Karpas-422 (cell line): Measurements from ENCODE around the gene TBL3. TPM values are rescaled to one million over a fixed set of nuclear protein-coding genes. Genes with fewer than 3 reads are reported as not detected.
A peak's percentile ranks its signal among the peaks of the same experiment; 100 is the strongest.

Source experiments
- DNase-seq: peaks from one replicate; pipeline ENCODE4 v3.0.0-alpha.2; 2015
- H2AFZ ChIP-seq: fragments of 200-600 bp; sonication (generic); 2 replicates; pipeline ENCODE4 v1.6.1; 2014; ENCODE audit warnings: antibody characterized with exemption, low read length, mixed read lengths
- H3K27ac ChIP-seq: fragments of 200-600 bp; sonication (generic); 2 replicates; pipeline ENCODE4 v1.5.1; 2014; ENCODE audit warnings: mild to moderate bottlenecking, low read length, moderate library complexity
- H3K27me3 ChIP-seq: fragments of 200-600 bp; sonication (generic); 2 replicates; pipeline ENCODE4 v1.6.1; 2014; ENCODE audit warnings: low read length, mixed read lengths
- H3K36me3 ChIP-seq: fragments of 200-600 bp; sonication (generic); 2 replicates; pipeline ENCODE4 v1.6.1; 2014; ENCODE audit warnings: low read length, mixed read lengths; ENCODE audit not compliant: insufficient read depth
- H3K4me1 ChIP-seq: fragments of 200-600 bp; sonication (generic); 2 replicates; pipeline ENCODE4 v1.6.1; 2014; ENCODE audit warnings: mild to moderate bottlenecking, low read length, mixed read lengths
- H3K4me2 ChIP-seq: fragments of 200-600 bp; sonication (generic); 2 replicates; pipeline ENCODE4 v1.6.1; 2014; ENCODE audit warnings: low read length, low read depth, mild to moderate bottlenecking; ENCODE audit not compliant: poor library complexity, severe bottlenecking
- H3K4me3 ChIP-seq: fragments of 200-600 bp; sonication (generic); 2 replicates; pipeline ENCODE4 v1.5.1; 2014; ENCODE audit warnings: mild to moderate bottlenecking, antibody characterized with exemption, low read length, mixed read lengths
- H3K79me2 ChIP-seq: fragments of 200-600 bp; sonication (generic); 2 replicates; pipeline ENCODE4 v1.6.1; 2014; ENCODE audit warnings: mild to moderate bottlenecking, low read length, mixed read lengths
- H3K9ac ChIP-seq: fragments of 200-600 bp; sonication (generic); 2 replicates; pipeline ENCODE4 v1.6.0; 2014; ENCODE audit warnings: low read length
- H3K9me2 ChIP-seq: fragments of 200-600 bp; sonication (generic), shearing (Covaris generic); replicated peaks from 2 replicates; pipeline ENCODE4 v1.6.0; 2014; ENCODE audit warnings: mild to moderate bottlenecking, low read length, moderate library complexity; ENCODE audit not compliant: insufficient read depth
- H3K9me3 ChIP-seq: fragments of 300-700, 200-600 bp; sonication (generic); 2 replicates; pipeline ENCODE4 v1.6.1; 2014; ENCODE audit warnings: low read length, mixed read lengths
- H4K20me1 ChIP-seq: fragments of 200-600 bp; sonication (generic); 2 replicates; pipeline ENCODE4 v1.6.1; 2014; ENCODE audit warnings: mild to moderate bottlenecking, antibody characterized with exemption, low read length, low read depth; ENCODE audit not compliant: insufficient read depth
- total RNA-seq: library from RNA; depleted of rRNA; stranded (reverse); fragments of >200 nt; shearing (Covaris generic); gene quantifications from 2 replicates; pipeline ENCODE4 v1.2.3, GENCODE V29; 2014; ENCODE audit warnings: low replicate concordance

Gene TBL3
- total RNA-seq, 1 experiment from 2014 or later = 25.4 TPM

GRCh38 chr16:1981398-1981836 is 9.6 kb downstream of the TBL3 start, which contains the start of gene NOXO1:
Gene NOXO1, minus strand, starts transcription at chr16:1981469. Its CDS starts 290 bp downstream, at chr16:1981179.
- no peak within 1 kb of the TSS for H3K4me3 ChIP-seq
- peak; percentile 64 for DNase-seq
- no peak within 1 kb of the TSS for H3K9ac ChIP-seq
- H3K27ac ChIP-seq = no peak within 1 kb of the TSS
- H3K4me1 ChIP-seq = peaks cover 23% of the 10 kb centered on the region
- H2AFZ ChIP-seq = no peak within 1 kb of the TSS
- peaks cover 11% of the 10 kb centered on the region for H3K79me2 ChIP-seq
- H3K9me2 ChIP-seq = no peaks in the 10 kb centered on the region
- peaks cover 2% of the 10 kb centered on the region; the same call in 1 of the 2 replicates for H3K36me3 ChIP-seq
- no peaks in the 10 kb centered on the region for H3K9me3 ChIP-seq
- H4K20me1 ChIP-seq = no peaks in the 10 kb centered on the region
- H3K27me3 ChIP-seq = no peaks in the 10 kb centered on the region
- no peak within 1 kb of the TSS for H3K4me2 ChIP-seq

DNA sequence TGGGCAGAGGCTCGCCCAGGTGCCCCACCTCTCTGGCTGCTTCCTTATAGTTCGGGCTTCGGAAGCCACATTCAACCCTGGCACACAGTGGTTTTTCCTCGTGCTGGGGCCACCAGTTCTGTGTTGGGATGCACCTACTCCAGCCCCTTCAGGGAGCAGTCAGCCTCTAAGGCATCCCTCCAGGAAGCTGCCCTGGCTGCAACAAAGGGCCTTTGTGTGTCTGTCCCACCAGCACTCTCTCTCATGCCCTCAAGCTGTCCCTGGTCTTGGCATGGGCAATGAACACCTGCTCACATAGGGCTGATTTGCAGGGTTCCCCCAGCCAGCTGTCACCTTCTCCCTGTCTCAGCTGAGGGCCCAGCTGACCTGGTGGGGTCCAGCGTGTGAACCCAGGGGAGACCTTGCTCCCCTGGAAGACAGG is 10.2 kb downstream of the TBL3 start:
- Histone ChIP-seq H2AFZ (no peak overlapping the region), H3K79me2 (peaks cover 11% of the 10 kb centered on the region), H3K9me3 (no peaks in the 10 kb centered on the region), H3K36me3 (peaks cover 2% of the 10 kb centered on the region; the same call in 1 of the 2 replicates), H3K4me1 (peaks cover 23% of the 10 kb centered on the region), H3K27me3 (no peaks in the 10 kb centered on the region), H4K20me1 (no peaks in the 10 kb centered on the region), H3K9me2 (no peaks in the 10 kb centered on the region), H3K4me3 (no peak overlapping the region), H3K9ac (no peak overlapping the region), H3K4me2 (no peak overlapping the region), H3K27ac (no peak overlapping the region)
- no peak for DNase-seq

- Histone ChIP-seq H3K27me3 (no peaks in the 10 kb centered on the region), H3K4me1 (peaks cover 23% of the 10 kb centered on the region), H3K9me3 (no peaks in the 10 kb centered on the region), H3K36me3 (peaks cover 1% of the 10 kb centered on the region; the same call in 1 of the 2 replicates), H4K20me1 (no peaks in the 10 kb centered on the region), H3K9me2 (no peaks in the 10 kb centered on the region), H2AFZ (no peak overlapping the region), H3K9ac (no peak overlapping the region), H3K27ac (no peak overlapping the region), H3K79me2 (peaks cover 11% of the 10 kb centered on the region), H3K4me3 (no peak overlapping the region; the same call in 1 of the 2 replicates), H3K4me2 (peak overlapping the region; percentile 92)
- DNase-seq = no peak
Measured at GRCh38 chr16:1982991-1983543, 11.2 kb downstream of the TBL3 start.

GRCh38 chr16:1983544-1984346 is 11.9 kb downstream of the TBL3 start, which contains the start of gene GFER:
Gene GFER, plus strand, starts transcription at chr16:1984193. Its CDS starts 26 bp downstream, at chr16:1984219.
- H3K27ac ChIP-seq = peak within 1 kb of the TSS; percentile 27; the same call in 1 of the 2 replicates
- H2AFZ ChIP-seq = peak within 1 kb of the TSS; percentile 20; the same call in 1 of the 2 replicates
- peak; percentile 97 for DNase-seq
- H3K9ac ChIP-seq = peak within 1 kb of the TSS; percentile 98
- H4K20me1 ChIP-seq = no peaks in the 10 kb centered on the region
- H3K4me1 ChIP-seq = peaks cover 23% of the 10 kb centered on the region
- no peaks in the 10 kb centered on the region for H3K9me3 ChIP-seq
- no peaks in the 10 kb centered on the region for H3K27me3 ChIP-seq
- H3K9me2 ChIP-seq = no peaks in the 10 kb centered on the region
- H3K4me3 ChIP-seq = peak within 1 kb of the TSS; percentile 98
- H3K4me2 ChIP-seq = peak within 1 kb of the TSS; percentile 92
- peaks cover 11% of the 10 kb centered on the region for H3K79me2 ChIP-seq
- no peaks in the 10 kb centered on the region for H3K36me3 ChIP-seq

DNA sequence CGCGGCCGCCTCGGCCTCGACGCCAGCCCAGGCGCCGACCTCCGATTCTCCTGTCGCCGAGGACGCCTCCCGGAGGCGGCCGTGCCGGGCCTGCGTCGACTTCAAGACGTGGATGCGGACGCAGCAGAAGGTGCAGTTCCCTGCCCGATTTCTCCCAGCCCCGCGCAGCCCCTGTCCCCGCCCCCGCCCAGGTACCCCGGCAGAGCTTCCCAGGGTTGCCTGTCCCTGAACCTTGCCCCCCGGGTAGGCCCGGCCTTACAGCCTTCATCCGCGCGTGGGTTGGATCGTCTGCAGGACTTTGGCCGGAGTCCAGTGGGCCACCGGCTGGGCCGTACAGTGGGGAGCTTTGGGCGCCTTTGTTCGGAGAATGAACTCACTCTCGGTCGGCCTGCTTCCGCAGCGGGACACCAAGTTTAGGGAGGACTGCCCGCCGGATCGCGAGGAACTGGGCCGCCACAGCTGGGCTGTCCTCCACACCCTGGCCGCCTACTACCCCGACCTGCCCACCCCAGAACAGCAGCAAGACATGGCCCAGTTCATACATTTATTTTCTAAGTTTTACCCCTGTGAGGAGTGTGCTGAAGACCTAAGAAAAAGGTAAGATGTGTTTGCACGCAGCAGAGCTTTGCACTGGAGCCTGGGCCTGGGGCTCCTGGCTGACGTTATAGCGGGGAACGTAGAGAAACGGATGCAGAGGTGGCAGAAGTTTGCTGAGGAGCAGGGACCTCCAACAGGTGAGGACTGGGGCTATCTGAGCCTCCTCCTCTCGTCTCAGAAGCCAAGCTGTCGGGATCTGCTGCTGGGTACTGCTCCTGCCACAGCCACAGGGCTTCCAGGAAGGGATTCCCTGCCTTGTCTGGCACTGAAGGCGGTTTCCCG is 12.7 kb downstream of the TBL3 start:
- Histone ChIP-seq H3K9me2 (no peaks in the 10 kb centered on the region), H3K9ac (peak overlapping the region; percentile 98), H4K20me1 (no peaks in the 10 kb centered on the region), H3K4me3 (peak overlapping the region; percentile 98), H3K9me3 (no peaks in the 10 kb centered on the region), H3K27me3 (no peaks in the 10 kb centered on the region), H3K79me2 (peaks cover 11% of the 10 kb centered on the region), H3K36me3 (no peaks in the 10 kb centered on the region), H3K4me2 (peak overlapping the region; percentile 92), H3K27ac (peak overlapping the region; percentile 27; the same call in 1 of the 2 replicates), H2AFZ (peak overlapping the region; percentile 20; the same call in 1 of the 2 replicates), H3K4me1 (peaks cover 27% of the 10 kb centered on the region)
- peak; percentile 67 for DNase-seq

DNA sequence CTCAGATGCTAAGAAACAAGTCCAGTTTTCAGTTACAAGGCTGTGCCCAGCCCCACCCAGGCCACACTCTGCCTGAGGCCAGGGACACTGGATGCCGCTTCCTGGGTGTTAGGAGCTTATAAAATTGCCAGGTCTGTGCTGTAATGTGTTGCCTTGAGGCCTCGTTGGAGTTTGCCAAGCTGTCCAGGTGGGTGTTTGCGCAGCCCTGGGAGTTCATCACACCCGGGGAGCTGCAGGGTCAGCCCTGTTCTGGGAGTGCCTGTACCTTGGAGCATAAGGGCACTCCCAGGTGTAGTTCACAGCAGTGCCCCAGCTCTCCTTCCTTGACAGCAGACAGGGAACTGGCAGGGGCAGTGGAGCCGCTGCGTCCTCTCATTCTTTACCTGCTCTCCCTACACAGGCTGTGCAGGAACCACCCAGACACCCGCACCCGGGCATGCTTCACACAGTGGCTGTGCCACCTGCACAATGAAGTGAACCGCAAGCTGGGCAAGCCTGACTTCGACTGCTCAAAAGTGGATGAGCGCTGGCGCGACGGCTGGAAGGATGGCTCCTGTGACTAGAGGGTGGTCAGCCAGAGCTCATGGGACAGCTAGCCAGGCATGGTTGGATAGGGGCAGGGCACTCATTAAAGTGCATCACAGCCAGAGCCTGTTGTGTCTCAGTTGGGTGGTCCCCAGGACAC is 13.8 kb downstream of the TBL3 start:
- Histone ChIP-seq H3K4me2 (peak overlapping the region; percentile 92), H3K4me3 (peak overlapping the region; percentile 98), H3K27me3 (no peaks in the 10 kb centered on the region), H3K27ac (no peak overlapping the region), H4K20me1 (no peaks in the 10 kb centered on the region), H2AFZ (no peak overlapping the region), H3K36me3 (no peaks in the 10 kb centered on the region), H3K79me2 (peaks cover 11% of the 10 kb centered on the region), H3K9me2 (no peaks in the 10 kb centered on the region), H3K4me1 (peaks cover 30% of the 10 kb centered on the region), H3K9me3 (no peaks in the 10 kb centered on the region), H3K9ac (peak overlapping the region; percentile 98)
- no peak for DNase-seq

GRCh38 chr16:1987198-1987597 is 15.3 kb downstream of the TBL3 start:
- no peaks in the 10 kb centered on the region for H3K27me3 ChIP-seq
- peaks cover 36% of the 10 kb centered on the region for H3K4me1 ChIP-seq
- DNase-seq = no peak
- no peak overlapping the region for H3K4me2 ChIP-seq
- H3K79me2 ChIP-seq = peaks cover 11% of the 10 kb centered on the region
- H3K9me2 ChIP-seq = no peaks in the 10 kb centered on the region
- H3K9me3 ChIP-seq = no peaks in the 10 kb centered on the region
- H4K20me1 ChIP-seq = no peaks in the 10 kb centered on the region
- H3K27ac ChIP-seq = no peak overlapping the region
- no peaks in the 10 kb centered on the region for H3K36me3 ChIP-seq
- H3K4me3 ChIP-seq = no peak overlapping the region
- H2AFZ ChIP-seq = no peak overlapping the region
- H3K9ac ChIP-seq = no peak overlapping the region
